D721Med (cell line): ENCODE measurements around the gene ST6GALNAC2.
"Not testable (repeated sequence)": the region's sequence is repeated elsewhere in the genome, so short reads cannot be mapped to it uniquely, and the experiment has no call there.

Source experiments
- DNase-seq: peaks from one replicate; pipeline ENCODE4 v3.0.0; 2011; ENCODE audit warnings: low spot score; ENCODE audit not compliant: insufficient read length
- FAIRE-seq: peaks from 2 replicates; lab custom pipeline; 2011; peaks lifted over from hg19 to GRCh38; lab: Jason Lieb, UNC
- TF ChIP-seq, protein P1 (sequence below): IDR thresholded peaks from 2 replicates; pipeline ENCODE4 v1.5.1; 2012; ENCODE audit warnings: mild to moderate bottlenecking, control low read depth; ENCODE audit not compliant: insufficient read depth; ENCODE audit errors: missing control alignments

The ST6GALNAC2 gene

DNA sequence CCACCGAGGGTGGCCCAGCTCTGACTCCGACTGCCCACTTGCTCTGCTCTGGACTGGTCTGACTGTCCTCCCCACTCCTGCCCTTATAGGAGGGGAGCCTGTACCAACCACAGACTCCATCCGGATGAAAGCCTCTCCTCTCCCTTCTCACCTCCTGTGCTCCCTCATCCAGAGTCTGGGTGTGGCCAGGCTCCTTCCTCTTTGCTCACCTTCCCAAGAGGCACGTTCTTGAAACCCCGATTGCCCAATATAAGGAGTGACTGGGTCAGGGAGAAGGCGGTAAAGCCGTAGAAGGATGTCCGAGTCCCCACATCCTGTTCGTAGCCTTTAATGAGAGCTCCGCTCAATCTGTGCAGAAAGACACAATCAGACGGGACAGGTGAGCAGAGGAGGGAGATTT lies 40.8 kb upstream of the ST6GALNAC2 start:
- no peak for FAIRE-seq

DNA sequence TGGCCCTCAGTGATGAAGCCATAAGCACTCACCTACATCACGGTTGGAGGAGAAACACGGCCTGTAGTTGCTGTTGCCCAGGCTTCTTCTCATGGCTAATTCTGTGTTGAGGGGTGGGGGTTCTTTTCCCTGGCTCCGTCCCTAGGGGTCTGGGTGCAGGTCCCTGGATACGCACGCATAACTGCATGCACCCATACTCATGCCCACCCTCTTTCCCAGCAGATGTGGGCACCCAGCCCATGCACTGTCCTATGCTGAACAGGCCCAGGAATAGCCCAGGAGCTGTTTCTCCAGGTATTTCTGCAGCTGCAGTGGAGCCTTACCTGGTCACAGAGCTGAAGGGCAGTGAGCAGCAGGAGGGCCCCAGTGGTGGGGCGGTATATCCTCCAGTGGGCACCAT lies 39.8 kb upstream of the ST6GALNAC2 start:
- DNase-seq = no peak
- no peak for FAIRE-seq
- TF ChIP-seq, protein P1, sequence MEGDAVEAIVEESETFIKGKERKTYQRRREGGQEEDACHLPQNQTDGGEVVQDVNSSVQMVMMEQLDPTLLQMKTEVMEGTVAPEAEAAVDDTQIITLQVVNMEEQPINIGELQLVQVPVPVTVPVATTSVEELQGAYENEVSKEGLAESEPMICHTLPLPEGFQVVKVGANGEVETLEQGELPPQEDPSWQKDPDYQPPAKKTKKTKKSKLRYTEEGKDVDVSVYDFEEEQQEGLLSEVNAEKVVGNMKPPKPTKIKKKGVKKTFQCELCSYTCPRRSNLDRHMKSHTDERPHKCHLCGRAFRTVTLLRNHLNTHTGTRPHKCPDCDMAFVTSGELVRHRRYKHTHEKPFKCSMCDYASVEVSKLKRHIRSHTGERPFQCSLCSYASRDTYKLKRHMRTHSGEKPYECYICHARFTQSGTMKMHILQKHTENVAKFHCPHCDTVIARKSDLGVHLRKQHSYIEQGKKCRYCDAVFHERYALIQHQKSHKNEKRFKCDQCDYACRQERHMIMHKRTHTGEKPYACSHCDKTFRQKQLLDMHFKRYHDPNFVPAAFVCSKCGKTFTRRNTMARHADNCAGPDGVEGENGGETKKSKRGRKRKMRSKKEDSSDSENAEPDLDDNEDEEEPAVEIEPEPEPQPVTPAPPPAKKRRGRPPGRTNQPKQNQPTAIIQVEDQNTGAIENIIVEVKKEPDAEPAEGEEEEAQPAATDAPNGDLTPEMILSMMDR = no peak

More for the DNA sequence above, 40.8 kb upstream of the ST6GALNAC2 start:
- no peak for DNase-seq
- TF ChIP-seq, protein P1 = no peak

DNA sequence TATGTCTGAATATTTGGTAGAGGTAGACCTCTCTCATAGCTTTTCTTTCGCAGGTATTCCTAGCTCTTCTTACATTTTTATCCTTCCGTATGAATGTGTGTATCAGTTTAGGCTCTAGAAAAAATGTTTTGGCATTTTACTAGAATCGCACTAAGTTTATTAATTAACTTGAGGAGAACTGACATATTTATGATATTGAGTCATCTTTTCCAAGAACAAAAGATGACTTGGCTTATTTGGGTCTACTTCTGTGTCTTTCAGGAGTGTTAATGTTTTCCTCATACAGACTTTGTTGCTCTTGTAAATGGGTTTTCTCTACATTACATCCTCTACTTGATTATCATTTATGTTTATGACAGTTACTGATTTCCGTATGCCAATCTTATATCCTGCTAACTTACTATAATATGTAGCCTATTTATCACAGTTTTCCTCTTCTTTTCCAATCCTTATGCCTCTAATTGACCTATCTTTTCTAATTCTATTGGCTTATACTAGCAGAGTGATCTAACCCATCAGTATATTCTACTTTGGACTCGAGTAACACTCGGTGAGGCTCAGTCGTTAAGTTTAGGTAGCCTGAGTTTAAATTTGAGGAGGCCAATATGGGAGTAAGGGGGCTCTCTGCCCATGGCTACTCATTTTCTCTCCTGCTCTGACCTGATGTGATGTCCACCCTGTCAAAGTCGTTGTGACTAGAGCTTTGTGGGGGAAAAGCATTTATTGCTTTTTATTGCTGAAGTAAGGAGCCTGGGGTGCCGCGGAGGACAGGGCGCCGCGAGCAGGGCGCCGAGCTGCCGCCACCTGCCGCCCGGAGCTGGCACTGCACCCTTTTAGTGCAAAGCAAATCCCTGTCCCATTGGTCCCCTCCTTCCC lies 37.8 kb upstream of the ST6GALNAC2 start:
- FAIRE-seq (no peak), DNase-seq (peak; percentile 80)
- TF ChIP-seq, protein P1 = peak; percentile 92

DNA sequence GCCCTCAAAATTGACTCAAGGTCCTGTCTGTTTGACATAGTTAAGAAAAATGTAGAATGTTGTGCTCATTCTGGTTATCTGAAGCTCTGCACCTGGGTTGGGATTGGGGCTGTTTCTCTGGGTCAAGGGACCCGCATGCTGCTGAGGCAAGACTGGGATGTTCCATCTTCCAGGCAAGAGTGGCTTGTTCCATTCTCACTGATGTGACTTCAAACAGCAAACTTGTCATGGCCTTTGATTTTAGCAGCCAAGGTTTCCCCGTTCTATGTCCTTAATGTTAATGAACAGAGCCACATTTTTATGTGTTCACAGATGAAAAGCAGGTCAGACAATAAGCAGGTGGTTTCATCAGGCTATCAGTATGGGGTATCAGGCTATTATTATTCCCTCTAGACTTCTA lies 32.2 kb upstream of the ST6GALNAC2 start:
- FAIRE-seq (no peak), DNase-seq (no peak)
- TF ChIP-seq, protein P1 = no peak

DNA sequence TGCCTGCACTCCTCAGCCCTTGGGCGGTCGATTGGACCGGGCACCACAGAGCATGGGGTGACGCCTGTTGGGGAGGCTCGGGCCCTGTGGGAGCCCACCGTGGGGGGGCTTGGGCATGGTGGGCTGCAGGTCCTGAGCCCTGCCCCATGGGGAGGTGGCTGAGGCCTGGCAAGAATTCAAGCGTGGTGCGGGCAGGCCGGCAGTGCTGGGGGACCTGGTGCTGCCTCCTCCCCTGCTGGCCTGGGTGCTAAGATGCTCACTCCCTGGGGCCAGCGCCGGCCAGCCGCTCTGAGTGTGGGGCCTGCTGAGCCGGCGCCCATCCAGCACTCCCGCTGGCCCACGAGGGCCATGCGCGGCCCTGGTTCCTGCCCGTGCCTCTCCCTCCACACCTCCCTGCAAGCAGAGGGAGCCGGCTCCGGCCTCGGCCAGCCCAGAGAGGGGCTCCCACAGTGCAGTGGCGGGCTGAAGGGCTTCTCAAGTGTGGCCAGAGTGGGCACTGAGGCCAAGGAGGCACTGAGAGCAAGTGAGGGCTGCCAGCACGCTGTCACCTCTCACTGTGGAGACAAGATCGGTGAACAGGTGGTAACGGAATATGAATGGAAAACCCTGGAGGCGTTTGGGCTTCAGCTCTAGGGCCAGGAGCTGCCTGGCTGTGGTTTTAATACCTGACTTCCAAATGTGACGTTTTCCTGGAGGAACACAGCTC lies 29.4 kb upstream of the ST6GALNAC2 start:
- FAIRE-seq (no peak), DNase-seq (no peak)
- TF ChIP-seq, protein P1 = no peak

DNA sequence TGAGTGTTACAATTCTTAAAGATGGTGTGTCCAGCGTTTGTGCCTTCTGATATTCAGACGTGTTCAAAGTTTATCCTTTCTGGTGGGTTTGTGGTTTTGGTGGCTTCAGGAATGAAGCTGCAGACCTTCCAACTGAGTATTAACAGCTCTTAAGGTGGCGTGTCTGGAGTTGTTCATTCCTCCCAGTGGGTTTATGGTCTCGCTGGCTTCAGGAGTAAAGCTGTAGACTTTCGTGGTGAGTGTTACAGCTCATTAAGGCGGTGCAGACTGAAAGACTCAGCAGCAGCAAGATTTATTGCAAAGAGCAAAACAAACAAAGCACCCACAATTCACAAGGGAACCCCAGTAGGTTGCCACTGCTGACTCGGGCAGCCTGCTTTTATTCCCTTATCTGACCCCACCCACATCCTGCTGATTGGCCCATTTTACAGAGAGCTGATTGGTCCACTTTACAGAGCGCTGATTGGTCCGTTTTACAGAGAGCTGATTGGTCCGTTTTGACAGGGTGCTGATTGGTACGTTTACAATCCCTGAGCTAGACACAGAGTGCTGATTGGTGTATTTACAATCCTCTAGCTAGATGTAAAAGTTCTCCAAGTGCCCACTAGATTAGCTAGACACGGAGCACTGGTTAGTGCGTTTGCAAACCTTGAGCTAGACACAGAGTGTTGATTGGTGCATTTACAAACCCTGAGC lies 28.6 kb upstream of the ST6GALNAC2 start:
- not testable (repeated sequence) for DNase-seq

DNA sequence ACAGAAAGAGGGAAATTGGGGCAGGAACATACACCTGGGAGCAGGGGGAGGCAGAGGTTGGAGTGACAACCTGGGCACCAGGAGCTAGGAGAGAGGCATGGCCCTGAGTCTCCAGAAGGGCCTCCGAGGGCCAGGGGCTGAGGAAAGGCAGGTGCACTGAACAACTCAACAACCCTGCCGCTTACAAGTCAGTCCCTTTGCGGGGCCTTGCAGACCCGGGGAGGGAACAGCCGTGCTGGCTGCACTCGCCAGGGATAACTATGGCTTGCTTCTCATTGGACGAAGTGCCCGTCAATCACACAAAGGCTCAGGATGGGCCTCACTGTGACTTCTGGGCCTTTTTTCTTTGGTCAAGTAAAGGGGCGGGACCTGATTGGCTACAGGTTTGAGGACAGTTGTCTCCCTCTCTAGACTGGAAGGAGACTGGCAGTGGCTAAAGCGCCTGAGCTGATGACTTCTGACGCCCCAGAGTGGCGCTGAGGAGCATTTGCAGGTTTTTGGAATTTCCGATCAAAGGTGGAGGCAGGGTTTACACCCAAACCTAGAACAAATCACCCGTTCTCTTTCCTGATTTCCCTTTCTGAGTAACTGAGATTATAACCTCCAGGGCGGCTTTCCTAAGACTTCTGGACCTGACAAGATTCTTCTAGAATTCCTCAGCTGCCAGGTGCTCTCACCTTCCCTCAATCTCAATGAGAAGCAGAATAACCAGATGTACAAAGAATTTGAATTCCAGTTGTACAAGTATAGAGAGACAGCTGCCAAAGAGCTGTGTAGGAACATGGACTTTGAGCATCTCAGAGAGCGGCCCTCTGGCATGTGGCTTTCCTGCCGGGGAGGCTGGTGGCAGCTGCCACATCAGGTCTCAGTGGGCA lies 27.6 kb upstream of the ST6GALNAC2 start:
- DNase-seq (no peak), FAIRE-seq (no peak)

More for the DNA sequence above, 28.6 kb upstream of the ST6GALNAC2 start:
- FAIRE-seq = not testable (repeated sequence)

More for the DNA sequence above, 27.6 kb upstream of the ST6GALNAC2 start:
- TF ChIP-seq, protein P1 = no peak
